ENCODE data around the gene GLUD2.
"Not testable (repeated sequence)": the region's sequence is repeated elsewhere in the genome, so short reads cannot be mapped to it uniquely, and the experiment has no call there.

GRCh38 chrX:121047441-121048419, at the start of gene GLUD2:
- TF ChIP-seq CTCF (IDR thresholded peaks at IDR 0.05) = peak; percentile 12
- TF ChIP-seq EP300 (IDR thresholded peaks at IDR 0.05; ENCODE audit: borderline replicate concordance in 1 of 2, low read depth in 1 of 2, low read length in 1 of 2); RFX5 (IDR thresholded peaks at IDR 0.05; ENCODE audit: low read length); EZH2phosphoT487 (IDR thresholded peaks at IDR 0.05; ENCODE audit: borderline replicate concordance, low read depth); MAX (IDR thresholded peaks at IDR 0.05; ENCODE audit: low read depth); USF2 (IDR thresholded peaks at IDR 0.05; ENCODE audit: borderline replicate concordance, low read depth, low read length); FOXJ3 (CRISPR knock-in tag; IDR thresholded peaks at IDR 0.05); MEF2A (IDR thresholded peaks at IDR 0.05; ENCODE audit: borderline replicate concordance, low read depth); GABPA (IDR thresholded peaks at IDR 0.05; ENCODE audit: low read depth): not testable (repeated sequence)

Data from SK-N-SH (cell line).